ENCODE data around the gene RAP1A. TPM values are rescaled to one million over a fixed set of nuclear protein-coding genes. Genes with fewer than 3 reads are reported as not detected.

RAP1A gene
- polyA plus RNA-seq, 1 of the 3 experiments (the other 2 are of a cell fraction) = 17.7 TPM

GRCh38 chr1:111600886-111601386 lies 18.7 kb upstream of the RAP1A start (continued):
- TF ChIP-seq NFIC (IDR thresholded peaks at IDR 0.05; ENCODE audit: borderline replicate concordance) (no peak), REST (IDR thresholded peaks at IDR 0.05; ENCODE audit: low read depth, low read length) (no peak), YY1 (IDR thresholded peaks at IDR 0.05; ENCODE audit: low read depth) (no peak)

GRCh38 chr1:111602302-111602701 lies 17.3 kb upstream of the RAP1A start:
- no peak overlapping the region for H3K9ac ChIP-seq
- no peaks in the 10 kb centered on the region for H3F3A ChIP-seq (replicated peaks; ENCODE audit: insufficient read depth)
- H3K9me3 ChIP-seq = no peaks in the 10 kb centered on the region
- DNase-seq = no peak
- no peaks in the 10 kb centered on the region for H3K79me2 ChIP-seq (ENCODE audit: insufficient read depth)
- ChIA-PET POLR2A (no interaction called here), CTCF (interaction anchor here (1.2 kb wide), 1 partner anchor 114 kb away, joined by 3 read pairs; no protein-coding TSS in a partner anchor)
- H3K4me1 ChIP-seq (ENCODE audit: control insufficient read depth in 1 of 2, insufficient read depth in 2 of 2, low read depth in 1 of 2, low read length in 1 of 2) = no peaks in the 10 kb centered on the region; a peak in 1 of 4 replicates
- H3K4me3 ChIP-seq (ENCODE audit: low read depth in 2 of 2, low read length in 1 of 2) = no peak overlapping the region
- H2AFZ ChIP-seq (ENCODE audit: low read depth) = no peak overlapping the region
- no peak overlapping the region for H3K4me2 ChIP-seq
- no peak overlapping the region for H3K27ac ChIP-seq (ENCODE audit: low read depth in 2 of 2, low read length in 1 of 2)
- H4K20me1 ChIP-seq (ENCODE audit: insufficient read depth) = no peaks in the 10 kb centered on the region
- H3K36me3 ChIP-seq (replicated peaks in 1 of 2; ENCODE audit: control insufficient read depth in 1 of 2, insufficient read depth in 2 of 2, low read length in 1 of 2) = no peaks in the 10 kb centered on the region
- no peaks in the 10 kb centered on the region for H3K9me2 ChIP-seq
- no peaks in the 10 kb centered on the region for H3K27me3 ChIP-seq (ENCODE audit: insufficient read depth)
- TF ChIP-seq ZBTB33 (IDR thresholded peaks at IDR 0.05; ENCODE audit: borderline replicate concordance, low read depth) = no peak
- no peak for TF ChIP-seq NFIC (IDR thresholded peaks at IDR 0.05; ENCODE audit: borderline replicate concordance)
- no peak for TF ChIP-seq TAF1 (IDR thresholded peaks at IDR 0.05; ENCODE audit: borderline replicate concordance, low read depth, low read length)
- no peak for TF ChIP-seq NRF1 (IDR thresholded peaks at IDR 0.05; ENCODE audit: low read depth, low read length)
- no peak for TF ChIP-seq PBX3 (IDR thresholded peaks at IDR 0.05)
- no peak for TF ChIP-seq YY1 (IDR thresholded peaks at IDR 0.05; ENCODE audit: low read depth)
- no peak for TF ChIP-seq ELF1 (IDR thresholded peaks at IDR 0.05)
- TF ChIP-seq SMC3 (IDR thresholded peaks at IDR 0.05; ENCODE audit: low read depth, low read length) = no peak
- no peak for TF ChIP-seq CTCF (IDR thresholded peaks at IDR 0.05)
- no peak for TF ChIP-seq TCF12 (IDR thresholded peaks at IDR 0.05)
- TF ChIP-seq MXI1 (IDR thresholded peaks at IDR 0.05; ENCODE audit: low read depth, low read length) = no peak
- no peak for TF ChIP-seq USF1 (IDR thresholded peaks at IDR 0.05; ENCODE audit: borderline replicate concordance, low read depth)
- TF ChIP-seq RAD21 (IDR thresholded peaks at IDR 0.05; ENCODE audit: low read length) = no peak
- TF ChIP-seq REST (IDR thresholded peaks at IDR 0.05; ENCODE audit: low read depth, low read length) = no peak
- no peak for TF ChIP-seq GABPA (IDR thresholded peaks at IDR 0.05; ENCODE audit: low read depth)
- no peak for TF ChIP-seq JUND (IDR thresholded peaks at IDR 0.05)
- no peak for TF ChIP-seq FOXJ3 (CRISPR knock-in tag; IDR thresholded peaks at IDR 0.05)
- TF ChIP-seq FOSL2 (IDR thresholded peaks at IDR 0.05; ENCODE audit: borderline replicate concordance, low read depth) = no peak
